ENCODE results near the gene CCDC38. TPM values are rescaled to one million over a fixed set of nuclear protein-coding genes. Genes with fewer than 3 reads are reported as not detected.

CCDC38 gene
- total RNA-seq, 2 experiments from 2014 or later: 0.11 TPM; not detected in 1

GRCh38 chr12:95982602-95983001 is 40.2 kb upstream of the CCDC38 start:
- no peak for ATAC-seq (ENCODE audit: poor library complexity)
- H3K36me3 Mint-ChIP-seq (ENCODE audit: low read depth): no peaks in the 10 kb centered on the region
- H3K4me1 Mint-ChIP-seq (ENCODE audit: low read depth): no peaks in the 10 kb centered on the region

GRCh38 chr12:95980437-95980836 is 38.0 kb upstream of the CCDC38 start:
- no peak overlapping the region for H3K27ac Mint-ChIP-seq
- Histone ChIP-seq H3K36me3 (ENCODE audit: insufficient read depth, low read length) (no peaks in the 10 kb centered on the region), H3K4me3 (ENCODE audit: low read length) (no peak overlapping the region), H3K9me3 (ENCODE audit: control insufficient read depth in 1 of 2, insufficient read depth in 1 of 2, low read length in 2 of 2) (no peaks in the 10 kb centered on the region), H3K4me1 (ENCODE audit: insufficient read depth, low read length) (no peaks in the 10 kb centered on the region), H3K27ac (ENCODE audit: low read depth in 1 of 2, low read length in 2 of 2) (no peak overlapping the region), H3K27me3 (ENCODE audit: control insufficient read depth in 1 of 2, insufficient read depth in 2 of 2, low read length in 2 of 2) (no peaks in the 10 kb centered on the region)
- DNase-seq (no peak), ATAC-seq (ENCODE audit: poor library complexity) (no peak)
- H3K27me3 Mint-ChIP-seq: no peaks in the 10 kb centered on the region
- no peaks in the 10 kb centered on the region for H3K36me3 Mint-ChIP-seq (ENCODE audit: low read depth)
- intact Hi-C loops (cut with DNase I, micrococcal nuclease): no loop called here
- POLR2A ChIA-PET: no interaction called here
- TF ChIP-seq CTCF (IDR thresholded peaks at IDR 0.05): no peak
- H3K4me1 Mint-ChIP-seq (ENCODE audit: low read depth): no peaks in the 10 kb centered on the region
- CTCF ChIA-PET: no interaction called here
- no peak overlapping the region for H3K4me3 Mint-ChIP-seq
- no peaks in the 10 kb centered on the region for H3K9me3 Mint-ChIP-seq

More at GRCh38 chr12:95982602-95983001, 40.2 kb upstream of the CCDC38 start:
- no peaks in the 10 kb centered on the region for H3K27me3 Mint-ChIP-seq
- no peak for DNase-seq
- no peaks in the 10 kb centered on the region for H3K27me3 ChIP-seq (ENCODE audit: control insufficient read depth in 1 of 2, insufficient read depth in 2 of 2, low read length in 2 of 2)
- H3K27ac Mint-ChIP-seq: no peak overlapping the region
- no peak overlapping the region for H3K4me3 ChIP-seq (ENCODE audit: low read length)
- H3K9me3 ChIP-seq (ENCODE audit: control insufficient read depth in 1 of 2, insufficient read depth in 1 of 2, low read length in 2 of 2): no peaks in the 10 kb centered on the region
- intact Hi-C loops (cut with DNase I, micrococcal nuclease): no loop called here
- ChIA-PET POLR2A (no interaction called here), CTCF (no interaction called here)
- H3K4me1 ChIP-seq (ENCODE audit: insufficient read depth, low read length): no peaks in the 10 kb centered on the region
- no peaks in the 10 kb centered on the region for H3K9me3 Mint-ChIP-seq
- H3K27ac ChIP-seq (ENCODE audit: low read depth in 1 of 2, low read length in 2 of 2): no peak overlapping the region
- H3K4me3 Mint-ChIP-seq: no peak overlapping the region
- no peaks in the 10 kb centered on the region for H3K36me3 ChIP-seq (ENCODE audit: insufficient read depth, low read length)
- no peak for TF ChIP-seq CTCF (IDR thresholded peaks at IDR 0.05)

GRCh38 chr12:95978774-95979173 is 36.4 kb upstream of the CCDC38 start:
- DNase-seq: no peak
- CTCF ChIA-PET: interaction anchor here (1.3 kb wide), 1 partner anchor 11 kb away, joined by 4 read pairs; no protein-coding TSS in a partner anchor

More at GRCh38 chr12:95978774-95979173, 36.4 kb upstream of the CCDC38 start:
- POLR2A ChIA-PET: no interaction called here
- Mint-ChIP-seq H3K36me3 (ENCODE audit: low read depth) (no peaks in the 10 kb centered on the region), H3K4me1 (ENCODE audit: low read depth) (no peaks in the 10 kb centered on the region), H3K9me3 (no peaks in the 10 kb centered on the region), H3K4me3 (no peak overlapping the region), H3K27me3 (no peaks in the 10 kb centered on the region), H3K27ac (no peak overlapping the region)
- no peaks in the 10 kb centered on the region for H3K36me3 ChIP-seq (ENCODE audit: insufficient read depth, low read length)
- intact Hi-C loops (cut with DNase I, micrococcal nuclease): no loop called here
- no peak overlapping the region for H3K4me3 ChIP-seq (ENCODE audit: low read length)
- H3K27me3 ChIP-seq (ENCODE audit: control insufficient read depth in 1 of 2, insufficient read depth in 2 of 2, low read length in 2 of 2): no peaks in the 10 kb centered on the region
- H3K9me3 ChIP-seq (ENCODE audit: control insufficient read depth in 1 of 2, insufficient read depth in 1 of 2, low read length in 2 of 2): no peaks in the 10 kb centered on the region
- ATAC-seq (ENCODE audit: poor library complexity): no peak
- no peaks in the 10 kb centered on the region for H3K4me1 ChIP-seq (ENCODE audit: insufficient read depth, low read length)
- H3K27ac ChIP-seq (ENCODE audit: low read depth in 1 of 2, low read length in 2 of 2): no peak overlapping the region
- no peak for TF ChIP-seq CTCF (IDR thresholded peaks at IDR 0.05)

All from CD4-positive, alpha-beta T cell (primary cell).